ENCODE data around the gene PRRT1B.

- no peak for TF ChIP-seq CTCF (IDR thresholded peaks at IDR 0.05)
- TF ChIP-seq EP300 (IDR thresholded peaks at IDR 0.05; ENCODE audit: low read depth): no peak
These were observed 10.5 kb upstream of the PRRT1B start for GRCh38 chr9:131534721-131535237.

Data from transverse colon (tissue), 3 donors.